ENCODE results near the gene TRPM6.

Gene TRPM6

GRCh38 chr9:74742792-74743730, 144.7 kb downstream of the TRPM6 start:
- Histone ChIP-seq H3K4me3 (ENCODE audit: low read depth, low read length) (no peak overlapping the region), H3K9me3 (no peaks in the 10 kb centered on the region), H3K36me3 (no peaks in the 10 kb centered on the region), H3K27me3 (no peaks in the 10 kb centered on the region), H3K4me1 (0 out of 2 replicates have a peak, but pooled peaks cover 4% of the 10 kb centered on the region)
- peak; percentile 83 for TF ChIP-seq CTCF (IDR thresholded peaks at IDR 0.05; ENCODE audit: low read depth, low read length)
- DNase-seq, result peak; percentile 27

- Histone ChIP-seq H3K9me3 (no peaks in the 10 kb centered on the region), H3K36me3 (no peaks in the 10 kb centered on the region), H3K4me3 (ENCODE audit: low read depth, low read length) (no peak overlapping the region), H3K4me1 (0 out of 2 replicates have a peak, but pooled peaks cover 4% of the 10 kb centered on the region), H3K27me3 (no peaks in the 10 kb centered on the region)
- no peak for DNase-seq
- no peak for TF ChIP-seq CTCF (IDR thresholded peaks at IDR 0.05; ENCODE audit: low read depth, low read length)
Observed at GRCh38 chr9:74742191-74742790, 145.4 kb downstream of the TRPM6 start.

- no peaks in the 10 kb centered on the region for H3K36me3 ChIP-seq
- H3K4me3 ChIP-seq (ENCODE audit: low read depth, low read length), result no peak overlapping the region
- TF ChIP-seq CTCF (IDR thresholded peaks at IDR 0.05; ENCODE audit: low read depth, low read length), result no peak
- no peak for DNase-seq
- H3K9me3 ChIP-seq, result no peaks in the 10 kb centered on the region
- H3K4me1 ChIP-seq, result no peaks in the 10 kb centered on the region
- no peaks in the 10 kb centered on the region for H3K27me3 ChIP-seq
Observed at GRCh38 chr9:74736646-74737045, 151.1 kb downstream of the TRPM6 start.

- no peaks in the 10 kb centered on the region for H3K9me3 ChIP-seq
- no peaks in the 10 kb centered on the region for H3K4me1 ChIP-seq
- H3K36me3 ChIP-seq, result no peaks in the 10 kb centered on the region
- TF ChIP-seq CTCF (IDR thresholded peaks at IDR 0.05; ENCODE audit: low read depth, low read length), result no peak
- no peak overlapping the region for H3K4me3 ChIP-seq (ENCODE audit: low read depth, low read length)
- H3K27me3 ChIP-seq, result no peaks in the 10 kb centered on the region
- no peak for DNase-seq
Observed at GRCh38 chr9:74735761-74736160, 152.0 kb downstream of the TRPM6 start.

GRCh38 chr9:74729136-74729695, 158.5 kb downstream of the TRPM6 start:
- TF ChIP-seq CTCF (IDR thresholded peaks at IDR 0.05; ENCODE audit: low read depth, low read length), result no peak
- Histone ChIP-seq H3K4me3 (ENCODE audit: low read depth, low read length) (no peak overlapping the region), H3K36me3 (no peaks in the 10 kb centered on the region), H3K27me3 (no peaks in the 10 kb centered on the region), H3K9me3 (no peaks in the 10 kb centered on the region), H3K4me1 (no peaks in the 10 kb centered on the region)
- no peak for DNase-seq
